HL-60 (cell line): Measurements from ENCODE around the gene REPS2.

ENCODE experiments used
- DNase-seq, 2 experiments: peaks; one replicate each; pipeline ENCODE4 v3.0.0-alpha.2; 2010 to 2020; ENCODE audit warnings: low read depth in 1 of 2, low spot score in 1 of 2
- H3K27ac ChIP-seq: fragments of 250-450 bp; sonication (Bioruptor Pico); replicated peaks from 2 replicates; pipeline ENCODE4 v1.5.1; 2020; ENCODE audit warnings: mild to moderate bottlenecking, moderate library complexity
- H3K27me3 ChIP-seq: fragments of 250-450 bp; sonication (Bioruptor Pico); 2 replicates; pipeline ENCODE4 v1.5.1; 2021; ENCODE audit warnings: mild to moderate bottlenecking, moderate library complexity; ENCODE audit not compliant: insufficient read depth, poor library complexity, severe bottlenecking
- H3K4me3 ChIP-seq: replicated peaks from 2 replicates; pipeline ENCODE4 v1.5.1; 2011; ENCODE audit warnings: mild to moderate bottlenecking, control low read depth, low read length; ENCODE audit not compliant: insufficient read depth
- CTCF ChIP-seq: IDR thresholded peaks from one replicate; pipeline ENCODE4 v1.5.1; 2011; ENCODE audit warnings: low read length, control low read depth, inconsistent platforms; ENCODE audit not compliant: insufficient read depth
- GABPA ChIP-seq: IDR thresholded peaks from 2 replicates; pipeline ENCODE4 v1.6.1; 2012; ENCODE audit warnings: low read depth
- POLR2AphosphoS5 ChIP-seq: IDR thresholded peaks from 2 replicates; pipeline ENCODE4 v1.6.1; 2012; ENCODE audit warnings: low read depth
- REST ChIP-seq: IDR thresholded peaks from 2 replicates; pipeline ENCODE4 v1.6.1; 2012; ENCODE audit warnings: low read depth; ENCODE audit not compliant: insufficient replicate concordance
- SPI1 ChIP-seq: IDR thresholded peaks from 2 replicates; pipeline ENCODE4 v1.6.1; 2012; ENCODE audit warnings: low read depth, mild to moderate bottlenecking, borderline replicate concordance

REPS2 gene

GRCh38 chrX:17065100-17065499 is 118.6 kb downstream of the REPS2 start:
- H3K27me3 ChIP-seq = no peaks in the 10 kb centered on the region
- TF ChIP-seq SPI1 = no peak
- no peak for TF ChIP-seq REST
- no peak for TF ChIP-seq POLR2AphosphoS5
- no peak for TF ChIP-seq CTCF
- no peak for TF ChIP-seq GABPA
- H3K27ac ChIP-seq = no peak overlapping the region
- DNase-seq = no peak
- H3K4me3 ChIP-seq = no peak overlapping the region

GRCh38 chrX:17067534-17067933 is 121.1 kb downstream of the REPS2 start:
- Histone ChIP-seq H3K4me3 (no peak overlapping the region), H3K27me3 (no peaks in the 10 kb centered on the region), H3K27ac (no peak overlapping the region)
- DNase-seq = no peak
- TF ChIP-seq SPI1 = no peak
- TF ChIP-seq GABPA = no peak
- TF ChIP-seq CTCF = no peak
- TF ChIP-seq REST = no peak
- no peak for TF ChIP-seq POLR2AphosphoS5

- H3K27me3 ChIP-seq = peaks cover 3% of the 10 kb centered on the region
- no peak overlapping the region for H3K27ac ChIP-seq
Measured at GRCh38 chrX:17072301-17072700, 125.8 kb downstream of the REPS2 start.

More at GRCh38 chrX:17072301-17072700, 125.8 kb downstream of the REPS2 start:
- TF ChIP-seq SPI1 (no peak), GABPA (no peak), POLR2AphosphoS5 (no peak), REST (no peak), CTCF (no peak)
- H3K4me3 ChIP-seq = no peak overlapping the region
- no peak for DNase-seq
